Lung (tissue), 12 donors: ENCODE measurements around the gene SECTM1. TPM values are rescaled to one million over a fixed set of nuclear protein-coding genes. Genes with fewer than 3 reads are reported as not detected.

Source experiments
- ATAC-seq: fragments of 200-7000 bp; cut with Tn5 transposase; one replicate; pipeline ENCODE4 v1.9.1; 2020; ENCODE audit warnings: moderate number of reproducible peaks; ENCODE audit not compliant: insufficient read depth, low FRiP score
- DNase-seq, 3 donors: peaks; one replicate each; pipeline ENCODE4 v3.0.0-alpha.2; 2013 to 2017
- H3K27ac ChIP-seq, 2 donors: one replicate each; pipeline ENCODE4 v1.5.1; 2013; ENCODE audit warnings: mild to moderate bottlenecking in 2 of 2, moderate library complexity in 2 of 2, control low read depth in 1 of 2, inconsistent platforms in 1 of 2, low read depth in 1 of 2, low read length in 1 of 2
- H3K27me3 ChIP-seq, 3 donors: one replicate each; pipeline ENCODE4 v1.5.1; 2013; ENCODE audit warnings: low read length in 2 of 3; ENCODE audit not compliant: control insufficient read depth in 3 of 3, insufficient read depth in 3 of 3
- H3K36me3 ChIP-seq, 4 donors: one replicate each; pipeline ENCODE4 v1.5.1; 2013; ENCODE audit warnings: low read length in 4 of 4, mild to moderate bottlenecking in 1 of 4, moderate library complexity in 1 of 4; ENCODE audit not compliant: control insufficient read depth in 4 of 4, insufficient read depth in 4 of 4
- H3K4me1 ChIP-seq, 5 donors: one replicate each; pipeline ENCODE4 v1.5.1; 2013; ENCODE audit warnings: low read length in 5 of 5, mild to moderate bottlenecking in 2 of 5, moderate library complexity in 1 of 5; ENCODE audit not compliant: control insufficient read depth in 5 of 5, insufficient read depth in 5 of 5
- H3K4me3 ChIP-seq: one replicate; pipeline ENCODE4 v1.5.1; 2013; ENCODE audit warnings: mild to moderate bottlenecking, control low read depth, moderate library complexity
- H3K9ac ChIP-seq, 2 donors: one replicate each; pipeline ENCODE4 v1.5.1; 2013; ENCODE audit warnings: low read length in 2 of 2, control low read depth in 1 of 2; ENCODE audit not compliant: insufficient read depth in 1 of 2
- H3K9me3 ChIP-seq, 4 donors: one replicate each; pipeline ENCODE4 v1.5.1; 2013; ENCODE audit warnings: low read length in 3 of 4, mild to moderate bottlenecking in 1 of 4, moderate library complexity in 1 of 4; ENCODE audit not compliant: control insufficient read depth in 4 of 4, insufficient read depth in 3 of 4
- WGBS, 2 donors: extraction: QIAGEN DNeasy Blood & Tissue Kit; methylation state at CpG; one replicate each; pipeline ENCODE4 v1.1.7; 2013; 5-methylcytosine and 5-hydroxymethylcytosine counted together
- polyA plus RNA-seq, 2 donors: library from polyadenylated mRNA; stranded (reverse); fragments of 200-250 nt; gene quantifications; one replicate each; pipeline ENCODE4 v1.2.1, GENCODE V29; 2013
- total RNA-seq, 2 donors: library from RNA; depleted of rRNA in 1 of 2; stranded (reverse); fragments of >200 nt in 1 of 2; gene quantifications; one replicate each; pipeline ENCODE4 v1.2.1, GENCODE V29; 2014 to 2021
- TF ChIP-seq, protein P1 (sequence below): IDR thresholded peaks from 2 replicates; pipeline ENCODE4 v1.5.1; 2012; ENCODE audit warnings: mild to moderate bottlenecking; ENCODE audit errors: control extremely low read depth, extremely low read depth
- donor health status: control.
- donor health status: control.
- donor health status: Bipolar disorder and iron deficiency.
- donor health status: healthy.
- donor health status: DM: yes; HTN: yes; CAD: no.

Gene SECTM1
- total and polyA plus RNA-seq, 4 donors, result 12.5 to 68.6 (median 26.4) TPM

DNA sequence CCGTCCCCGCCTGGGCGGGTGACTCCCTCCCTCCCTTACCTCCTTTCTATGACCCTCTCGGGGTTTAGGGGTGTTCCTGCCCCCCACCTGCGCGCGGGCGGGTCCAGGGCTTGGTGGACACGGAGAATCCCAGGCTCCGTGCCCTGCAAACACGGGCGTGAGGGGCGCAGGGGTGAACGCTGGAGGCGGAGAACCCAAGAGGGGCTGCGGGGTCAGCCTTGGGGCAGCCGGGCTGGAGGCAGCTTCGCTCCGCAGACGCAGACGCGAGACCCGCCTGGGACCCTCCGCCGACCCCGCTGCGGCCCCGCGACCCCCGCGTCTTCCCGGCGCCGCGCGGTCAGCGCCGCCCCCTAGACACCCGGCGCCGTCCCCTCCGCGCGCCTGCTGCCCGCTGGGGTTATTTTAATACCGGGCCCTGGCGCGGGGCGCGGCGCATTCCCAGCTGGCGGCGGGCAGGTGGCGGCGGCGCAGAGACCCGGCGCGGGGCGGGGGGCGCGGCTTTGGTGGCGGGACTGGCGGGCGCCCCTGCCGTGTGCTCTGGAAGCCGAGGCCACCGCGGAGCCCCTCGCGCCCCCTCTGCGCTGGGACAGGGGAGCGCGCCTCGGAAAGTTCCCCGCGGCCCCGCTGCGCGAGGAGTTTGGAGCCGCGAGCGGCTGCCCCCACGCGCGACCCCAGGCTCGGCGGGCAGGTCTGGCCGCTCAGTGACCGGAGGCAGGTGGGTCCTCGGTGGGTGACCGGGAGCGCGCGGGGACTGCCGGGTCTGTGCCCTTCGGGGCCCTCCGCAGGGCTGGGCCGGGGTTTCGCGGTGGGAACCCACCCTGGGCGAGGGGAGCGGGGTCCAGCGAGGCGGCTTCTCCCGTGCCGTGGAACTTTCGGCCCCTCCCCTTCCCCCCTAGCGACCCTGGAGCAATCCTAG is 38.0 kb upstream of the SECTM1 start, which contains the start of gene UTS2R:
UTS2R (plus strand) TSS at position 433 of the 916 bp plus-strand sequence. CDS start 2,560 bp downstream, outside the sequence.
- no peak within 1 kb of the TSS for H3K27ac ChIP-seq
- ATAC-seq (no peak), DNase-seq (no peak)
- no peaks in the 10 kb centered on the region for H3K36me3 ChIP-seq
- H3K4me1 ChIP-seq, result peaks cover 0 to 18% (median 8%) of the 10 kb centered on the region in 5 donors
- TF ChIP-seq, protein P1, sequence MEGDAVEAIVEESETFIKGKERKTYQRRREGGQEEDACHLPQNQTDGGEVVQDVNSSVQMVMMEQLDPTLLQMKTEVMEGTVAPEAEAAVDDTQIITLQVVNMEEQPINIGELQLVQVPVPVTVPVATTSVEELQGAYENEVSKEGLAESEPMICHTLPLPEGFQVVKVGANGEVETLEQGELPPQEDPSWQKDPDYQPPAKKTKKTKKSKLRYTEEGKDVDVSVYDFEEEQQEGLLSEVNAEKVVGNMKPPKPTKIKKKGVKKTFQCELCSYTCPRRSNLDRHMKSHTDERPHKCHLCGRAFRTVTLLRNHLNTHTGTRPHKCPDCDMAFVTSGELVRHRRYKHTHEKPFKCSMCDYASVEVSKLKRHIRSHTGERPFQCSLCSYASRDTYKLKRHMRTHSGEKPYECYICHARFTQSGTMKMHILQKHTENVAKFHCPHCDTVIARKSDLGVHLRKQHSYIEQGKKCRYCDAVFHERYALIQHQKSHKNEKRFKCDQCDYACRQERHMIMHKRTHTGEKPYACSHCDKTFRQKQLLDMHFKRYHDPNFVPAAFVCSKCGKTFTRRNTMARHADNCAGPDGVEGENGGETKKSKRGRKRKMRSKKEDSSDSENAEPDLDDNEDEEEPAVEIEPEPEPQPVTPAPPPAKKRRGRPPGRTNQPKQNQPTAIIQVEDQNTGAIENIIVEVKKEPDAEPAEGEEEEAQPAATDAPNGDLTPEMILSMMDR, result no peak
- no peak within 1 kb of the TSS for H3K4me3 ChIP-seq
- 4 to 7% methylated on average over 69 to 109 of the region's 109 CpGs for WGBS, 2 donors
- H3K9me3 ChIP-seq, result peaks cover 0 to 7% (median 0%) of the 10 kb centered on the region in 4 donors
- no peak within 1 kb of the TSS for H3K9ac ChIP-seq
- peaks cover 22 to 43% (median 38%) of the 10 kb centered on the region in 3 donors for H3K27me3 ChIP-seq

DNA sequence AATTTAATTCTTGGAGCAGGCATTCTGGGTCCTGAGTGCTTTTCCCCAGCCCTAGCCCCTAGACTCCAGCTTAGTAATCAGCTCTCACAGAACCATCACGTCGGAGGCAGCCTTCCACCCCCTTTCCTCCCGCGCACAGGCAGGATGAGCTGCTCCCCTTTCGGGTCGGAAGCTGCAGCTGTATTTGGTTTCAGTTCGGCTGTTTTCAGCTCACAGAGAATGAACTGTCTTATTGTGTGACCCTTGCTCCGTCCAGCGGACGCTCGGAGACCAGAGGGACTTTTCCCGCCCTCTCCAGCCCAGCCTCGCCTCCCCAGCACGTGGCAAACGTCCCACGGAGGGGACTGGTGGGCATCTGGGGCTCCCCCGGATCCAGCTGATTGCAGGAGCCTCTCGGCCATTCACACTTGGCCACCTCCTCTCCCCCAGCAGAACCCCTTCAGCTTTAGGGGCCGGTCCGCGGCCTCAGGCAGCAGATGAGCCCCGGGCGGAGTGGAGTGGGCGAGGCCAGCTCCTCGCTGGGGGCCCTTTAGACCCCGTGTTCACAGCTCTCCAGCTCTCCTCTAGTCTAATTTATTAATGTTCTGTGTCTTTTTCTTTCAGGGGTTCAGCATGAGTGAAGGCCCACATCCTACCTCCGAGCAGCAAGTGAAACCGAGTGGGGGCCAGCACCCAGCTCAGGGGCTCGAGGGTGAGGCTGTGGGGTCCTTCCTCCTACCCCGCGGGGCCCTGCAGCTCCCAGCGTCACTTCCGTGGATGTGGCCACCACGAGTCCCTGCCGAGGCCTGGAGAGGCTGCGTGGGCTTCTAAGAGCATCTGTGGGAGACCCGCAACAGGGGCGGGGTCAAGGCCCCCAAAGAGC is 37.1 kb upstream of the SECTM1 start:
- TF ChIP-seq, protein P1, result no peak
- DNase-seq (no peak), ATAC-seq (no peak)
- peaks cover 0 to 7% (median 0%) of the 10 kb centered on the region in 4 donors for H3K9me3 ChIP-seq
- no peak overlapping the region for H3K9ac ChIP-seq
- no peak overlapping the region for H3K27ac ChIP-seq
- H3K36me3 ChIP-seq, result no peaks in the 10 kb centered on the region
- H3K4me1 ChIP-seq, result peaks cover 0 to 18% (median 8%) of the 10 kb centered on the region in 5 donors
- no peak overlapping the region for H3K4me3 ChIP-seq
- H3K27me3 ChIP-seq, result peaks cover 19 to 38% (median 37%) of the 10 kb centered on the region in 3 donors
- 23 to 26% methylated on average over 38 of the region's 38 CpGs for WGBS, 2 donors

DNA sequence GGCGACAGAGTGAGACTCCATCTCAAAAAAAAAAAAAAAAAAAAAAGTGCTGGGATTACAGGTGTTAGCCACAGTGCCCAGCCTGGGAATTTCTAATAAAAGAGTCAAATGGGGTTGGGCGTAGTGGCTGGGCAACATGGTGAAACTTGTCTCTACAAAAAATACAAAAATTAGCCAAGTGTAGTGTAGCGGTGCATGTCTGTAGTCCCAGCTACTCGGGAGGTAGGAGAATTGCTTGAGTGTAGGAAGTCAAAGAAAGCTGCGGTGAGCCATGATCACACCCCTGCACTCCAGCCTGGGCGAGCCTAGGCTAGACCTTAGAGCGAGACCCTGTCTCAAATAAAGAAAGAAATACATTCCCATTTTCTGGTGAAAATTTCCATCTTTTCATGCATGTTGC is 35.6 kb upstream of the SECTM1 start:
- H3K9me3 ChIP-seq, result peaks cover 0 to 3% (median 0%) of the 10 kb centered on the region in 4 donors
- H3K27me3 ChIP-seq, result peaks cover 16 to 32% (median 31%) of the 10 kb centered on the region in 3 donors
- H3K27ac ChIP-seq, result no peak overlapping the region
- ATAC-seq (no peak), DNase-seq (no peak)
- H3K9ac ChIP-seq, result no peak overlapping the region
- H3K4me1 ChIP-seq, result peaks cover 0 to 18% (median 8%) of the 10 kb centered on the region in 5 donors
- 88 to 91% methylated on average over 6 of the region's 7 CpGs for WGBS, 2 donors
- no peak overlapping the region for H3K4me3 ChIP-seq
- TF ChIP-seq, protein P1, result no peak
- H3K36me3 ChIP-seq, result no peaks in the 10 kb centered on the region
